ENCODE results near the gene ANKRD40.

GRCh38 chr17:50731575-50732460, 24.1 kb upstream of the ANKRD40 start:
- TF ChIP-seq, protein P1, sequence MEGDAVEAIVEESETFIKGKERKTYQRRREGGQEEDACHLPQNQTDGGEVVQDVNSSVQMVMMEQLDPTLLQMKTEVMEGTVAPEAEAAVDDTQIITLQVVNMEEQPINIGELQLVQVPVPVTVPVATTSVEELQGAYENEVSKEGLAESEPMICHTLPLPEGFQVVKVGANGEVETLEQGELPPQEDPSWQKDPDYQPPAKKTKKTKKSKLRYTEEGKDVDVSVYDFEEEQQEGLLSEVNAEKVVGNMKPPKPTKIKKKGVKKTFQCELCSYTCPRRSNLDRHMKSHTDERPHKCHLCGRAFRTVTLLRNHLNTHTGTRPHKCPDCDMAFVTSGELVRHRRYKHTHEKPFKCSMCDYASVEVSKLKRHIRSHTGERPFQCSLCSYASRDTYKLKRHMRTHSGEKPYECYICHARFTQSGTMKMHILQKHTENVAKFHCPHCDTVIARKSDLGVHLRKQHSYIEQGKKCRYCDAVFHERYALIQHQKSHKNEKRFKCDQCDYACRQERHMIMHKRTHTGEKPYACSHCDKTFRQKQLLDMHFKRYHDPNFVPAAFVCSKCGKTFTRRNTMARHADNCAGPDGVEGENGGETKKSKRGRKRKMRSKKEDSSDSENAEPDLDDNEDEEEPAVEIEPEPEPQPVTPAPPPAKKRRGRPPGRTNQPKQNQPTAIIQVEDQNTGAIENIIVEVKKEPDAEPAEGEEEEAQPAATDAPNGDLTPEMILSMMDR (IDR thresholded peaks at IDR 0.05), result no peak
- TF ChIP-seq POLR2A (IDR thresholded peaks at IDR 0.05), result no peak

Measured in sigmoid colon (tissue), 3 donors.